Kidney glomerular epithelial cell (primary cell): ENCODE results near the gene GNG11.
"Not testable (repeated sequence)": the region's sequence is repeated elsewhere in the genome, so short reads cannot be mapped to it uniquely, and the experiment has no call there.

Experiments
- DNase-seq: peaks from one replicate; lab custom pipeline; 2025; lab: John Stamatoyannopoulos, UW

GNG11 gene

DNA sequence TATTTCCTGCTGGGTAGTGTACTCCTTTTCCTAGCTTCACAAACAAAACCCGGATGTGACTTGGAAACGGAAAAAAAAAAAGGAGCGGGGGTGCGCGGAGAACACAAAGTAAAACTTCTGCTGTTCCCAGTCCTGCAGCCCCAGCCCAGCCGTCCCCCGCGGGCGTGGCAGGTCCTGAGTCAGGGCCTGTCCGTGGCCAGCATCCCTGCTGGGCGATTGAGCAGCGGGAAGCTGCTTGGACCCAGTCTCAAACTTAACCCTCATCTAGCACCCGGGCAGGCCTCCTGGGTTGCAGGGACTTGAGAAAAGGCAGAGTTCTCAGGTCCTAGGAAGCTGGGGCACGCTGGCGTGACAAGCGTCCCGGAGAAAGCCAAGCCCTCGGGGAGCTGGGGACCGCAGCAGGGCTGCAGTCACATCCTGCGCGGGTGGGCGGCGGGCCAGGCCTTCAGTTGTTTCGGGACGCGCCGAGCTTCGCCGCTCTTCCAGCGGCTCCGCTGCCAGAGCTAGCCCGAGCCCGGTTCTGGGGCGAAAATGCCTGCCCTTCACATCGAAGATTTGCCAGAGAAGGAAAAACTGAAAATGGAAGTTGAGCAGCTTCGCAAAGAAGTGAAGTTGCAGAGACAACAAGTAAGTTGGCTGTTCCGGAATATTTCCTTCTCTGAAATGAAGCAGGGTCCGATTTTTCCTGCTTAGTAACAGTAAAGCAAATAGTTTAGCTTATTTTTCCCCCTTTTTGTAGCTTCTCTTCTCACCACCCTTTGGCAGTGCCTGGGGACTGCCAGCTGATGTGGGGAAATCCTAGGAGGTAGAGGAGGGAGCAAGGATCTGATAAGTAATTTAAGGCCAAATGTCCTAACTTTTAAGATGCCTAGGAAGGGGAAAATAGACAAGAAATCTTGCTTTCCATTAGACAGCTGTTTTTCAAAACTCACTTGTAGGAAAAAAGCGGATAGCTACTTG lies at the start of gene GNG11:
Gene GNG11, plus strand, starts transcription at position 129 of the 960 bp plus-strand sequence. Its CDS starts 403 bp downstream, at position 532.
- peak; percentile 76 for DNase-seq

DNA sequence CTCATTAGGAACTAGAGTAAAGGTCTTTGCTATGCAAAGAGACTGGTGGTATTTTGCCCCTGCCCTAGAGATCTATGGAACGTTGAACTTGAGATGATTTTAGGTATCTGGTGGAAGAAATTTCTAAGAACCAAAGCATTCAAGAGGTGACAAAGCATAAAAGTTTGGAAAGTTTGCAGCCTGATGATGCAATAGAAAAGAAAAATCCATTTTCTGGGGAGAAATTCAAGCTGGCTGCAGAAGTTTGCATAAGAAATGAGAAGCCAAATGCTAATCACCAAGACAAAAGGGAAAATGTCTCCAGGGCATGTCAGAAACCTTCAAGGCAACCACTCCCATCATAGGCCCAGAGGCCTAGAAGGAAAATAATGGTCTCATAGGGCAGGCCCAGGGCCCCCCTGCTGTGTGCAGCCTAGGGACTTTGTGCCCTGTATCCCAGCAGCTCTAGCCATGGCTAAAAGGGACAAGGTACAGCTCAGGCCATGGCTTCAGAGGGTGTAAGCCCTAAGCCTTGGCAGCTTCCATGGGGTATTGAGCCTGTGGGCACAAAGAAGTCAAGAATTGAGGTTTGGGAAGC lies 47.4 kb upstream of the GNG11 start:
- no peak for DNase-seq

DNA sequence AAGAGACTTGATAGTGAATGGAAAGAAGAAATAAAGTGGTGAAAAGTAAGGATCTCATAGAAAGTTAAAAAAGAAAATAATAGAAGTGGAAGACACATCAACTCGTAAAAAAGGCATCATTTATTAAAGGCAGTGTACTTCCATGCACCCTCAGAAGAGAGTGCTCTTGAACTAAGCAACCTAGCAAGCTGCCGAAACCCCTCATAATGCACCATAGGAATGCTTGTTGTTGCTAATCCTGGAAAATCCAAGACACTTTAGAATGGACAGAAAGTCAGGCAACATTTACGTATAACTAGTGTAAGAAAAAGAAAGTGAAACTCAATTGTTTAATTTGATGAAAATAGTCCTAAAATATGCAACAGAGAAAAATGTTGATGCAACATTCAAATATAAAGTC lies 43.8 kb upstream of the GNG11 start:
- no peak for DNase-seq

DNA sequence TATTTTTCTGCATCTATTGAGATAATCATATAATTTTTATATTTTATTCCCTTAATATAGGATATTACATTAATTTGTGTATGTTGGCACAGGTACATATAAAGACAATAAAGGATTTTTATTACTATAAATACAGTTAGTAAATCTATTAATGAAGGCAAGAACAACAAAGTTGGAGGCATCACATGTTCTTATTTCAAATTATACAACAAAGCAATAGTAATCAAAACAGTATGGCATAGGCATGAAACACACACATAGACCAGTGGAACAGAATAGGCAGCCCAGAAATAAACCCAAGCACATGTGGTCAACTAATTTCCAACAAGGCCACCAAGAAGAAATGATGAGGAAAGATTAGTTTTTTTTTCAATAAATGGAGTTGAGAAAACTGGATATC lies 42.2 kb upstream of the GNG11 start:
- no peak for DNase-seq

DNA sequence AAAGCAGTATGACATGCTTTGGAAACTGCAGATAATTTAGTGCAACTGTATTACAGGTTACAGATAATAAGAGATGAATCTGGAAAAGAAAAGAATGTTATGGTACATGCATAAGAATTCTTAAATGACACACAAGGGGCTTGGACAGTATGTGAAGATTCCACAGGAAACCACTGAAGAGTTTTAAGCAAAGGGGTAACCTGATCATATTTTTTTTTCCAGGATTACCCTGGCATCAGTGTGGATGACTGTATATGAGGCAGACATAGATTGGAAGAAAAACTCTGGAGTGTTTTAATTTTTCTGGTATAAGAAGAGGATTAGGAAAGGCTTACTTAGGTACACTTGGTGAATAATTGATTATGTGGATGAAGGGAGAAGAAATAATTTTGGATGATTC lies 39.1 kb upstream of the GNG11 start:
- DNase-seq: no peak

DNA sequence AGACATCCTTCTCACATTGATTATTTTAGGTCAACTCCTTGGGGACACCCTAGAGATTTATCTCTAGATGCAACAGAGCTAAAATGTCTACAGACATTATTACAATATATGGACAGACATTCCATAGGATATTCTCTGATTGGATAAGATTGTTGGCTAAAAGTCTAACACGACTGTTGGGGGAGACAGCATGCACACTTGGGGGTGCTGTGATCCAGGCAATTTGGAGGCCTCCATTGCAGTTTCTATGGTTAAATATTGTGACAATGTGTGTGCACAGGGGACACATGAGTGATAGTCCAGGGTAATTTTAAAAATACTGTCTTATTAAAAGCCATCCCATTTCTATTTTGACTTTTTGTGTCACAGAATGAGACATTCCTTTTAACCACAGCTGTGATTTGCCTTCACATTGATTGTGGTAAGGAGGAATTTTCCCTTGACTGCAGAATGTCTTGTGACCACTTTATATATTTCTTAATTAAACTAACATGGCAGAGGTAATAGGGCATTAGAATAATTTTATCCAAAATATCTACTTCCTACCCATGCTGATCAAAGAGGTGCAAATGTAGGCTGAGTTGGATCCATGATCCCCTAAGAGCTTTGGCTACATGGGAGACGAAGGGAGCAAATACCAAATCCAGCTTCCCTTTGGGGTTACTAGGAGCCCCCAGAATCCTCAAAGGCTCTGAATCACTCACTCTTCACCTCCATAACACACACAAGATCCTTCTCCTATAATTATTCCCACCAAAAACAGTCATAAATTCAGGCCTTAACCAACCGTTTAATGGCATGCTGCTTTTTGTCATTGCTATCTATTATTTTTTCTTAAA lies 38.2 kb upstream of the GNG11 start:
- no peak for DNase-seq

DNA sequence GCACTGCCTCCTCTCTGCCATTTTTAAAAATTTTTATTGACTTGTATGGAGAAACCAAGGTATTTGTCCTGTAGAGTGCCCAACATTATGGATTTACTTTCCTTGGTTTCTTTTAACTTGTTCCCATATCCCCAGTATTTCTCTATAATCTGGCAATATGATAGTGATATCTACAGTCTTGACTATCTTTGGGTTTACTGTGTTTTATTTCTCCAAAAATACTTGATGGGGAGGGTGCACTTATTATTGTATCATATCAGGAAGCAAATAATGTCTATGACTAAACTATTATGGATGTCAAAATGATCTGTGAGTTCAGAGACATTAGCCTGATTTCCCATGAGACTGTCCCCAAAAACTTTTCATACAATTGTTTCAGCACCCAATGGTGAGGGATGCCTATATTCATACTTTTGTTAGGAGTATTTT lies 37.6 kb upstream of the GNG11 start:
- DNase-seq: no peak

DNA sequence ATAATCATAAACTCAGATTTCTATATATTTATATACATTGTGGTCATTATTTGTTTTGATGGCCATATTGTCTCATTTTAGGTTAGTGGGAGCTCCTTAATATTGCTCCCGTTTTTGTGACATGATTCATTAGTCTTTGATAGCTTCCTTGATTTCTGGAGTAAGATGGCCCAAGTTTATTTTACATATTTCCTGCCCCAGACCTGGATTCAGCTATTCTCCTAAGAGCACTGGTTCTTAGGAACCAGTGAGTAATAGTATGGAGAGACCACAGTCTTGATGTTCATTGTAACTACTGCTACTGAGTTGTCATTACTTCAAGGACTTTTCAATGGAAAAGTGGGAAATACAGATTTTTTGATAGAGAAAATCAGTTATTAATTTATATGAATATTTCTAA lies 37.0 kb upstream of the GNG11 start:
- DNase-seq: no peak

DNA sequence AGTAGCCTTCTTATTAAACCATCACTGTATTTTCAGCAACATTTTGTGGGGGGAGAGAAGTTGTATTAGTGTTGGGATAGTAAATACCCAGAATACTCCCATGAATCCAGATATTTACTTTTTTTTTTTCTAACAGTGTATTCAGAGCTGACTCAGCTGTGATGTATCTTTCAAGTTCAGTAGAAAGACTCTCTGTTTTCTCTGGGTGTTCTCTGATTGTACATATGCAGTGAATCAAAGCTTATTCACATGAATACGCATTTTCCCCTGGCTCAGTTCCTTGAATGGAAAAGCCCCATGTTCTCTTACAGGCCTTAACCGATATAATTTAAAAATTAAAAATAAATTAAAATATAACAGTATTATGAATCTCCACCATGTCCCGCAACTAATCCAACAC lies 32.3 kb upstream of the GNG11 start:
- DNase-seq: peak; percentile 20

DNA sequence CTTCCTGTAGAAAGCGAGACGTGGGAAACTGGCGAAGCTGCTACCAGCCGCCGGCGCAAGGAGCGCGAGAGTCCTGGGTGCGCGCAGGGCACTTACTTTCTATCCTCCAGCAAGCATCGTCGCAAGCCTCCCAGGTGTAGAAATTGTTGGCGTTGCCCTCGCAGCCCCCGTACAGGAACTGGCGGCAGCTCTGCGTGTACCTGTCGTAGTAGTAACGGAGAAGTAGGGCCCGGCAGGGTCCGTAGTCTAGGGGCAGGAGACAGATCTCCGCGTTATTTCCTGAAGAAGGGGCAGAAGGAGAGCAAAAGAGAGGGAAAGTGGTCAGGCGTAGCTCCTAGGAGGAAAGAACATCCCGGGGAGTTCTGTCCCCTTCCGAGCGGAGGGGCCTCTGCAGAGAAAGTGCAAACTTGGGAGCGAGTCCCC lies 31.5 kb upstream of the GNG11 start:
- DNase-seq: peak; percentile 28

DNA sequence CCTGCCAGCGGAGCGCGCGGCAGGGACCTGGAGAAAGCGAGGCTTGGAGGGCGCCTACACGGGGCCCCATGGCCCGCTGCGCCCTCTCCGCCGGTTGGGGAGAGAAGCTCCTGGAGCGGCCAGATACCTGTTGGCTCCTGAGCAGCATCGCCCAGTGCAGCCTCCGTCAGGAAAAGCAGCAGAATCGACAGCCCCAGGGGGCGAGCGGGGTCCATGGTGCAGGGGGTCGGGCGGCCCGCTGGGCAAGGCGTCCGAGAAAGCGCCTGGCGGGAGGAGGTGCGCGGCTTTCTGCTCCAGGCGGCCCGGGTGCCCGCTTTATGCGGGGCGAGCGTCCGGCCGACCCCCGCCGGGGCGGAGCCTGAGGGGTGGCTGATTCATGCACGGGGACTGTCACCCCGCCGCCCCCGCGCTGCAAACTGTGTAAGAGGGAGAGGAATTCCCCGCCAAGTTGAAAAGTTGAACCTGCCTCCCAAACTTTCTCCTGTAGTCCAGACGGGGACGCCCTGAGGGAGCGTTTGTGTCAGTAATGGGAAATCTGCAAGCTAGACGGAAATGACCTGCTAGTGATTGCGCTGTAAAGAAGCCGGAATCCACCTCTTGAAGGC lies 31.0 kb upstream of the GNG11 start, which contains the start of gene TFPI2:
Gene TFPI2, minus strand, starts transcription at position 290 of the 605 bp plus-strand sequence. Its CDS starts 75 bp downstream, at position 215.
- DNase-seq: peak; percentile 56

DNA sequence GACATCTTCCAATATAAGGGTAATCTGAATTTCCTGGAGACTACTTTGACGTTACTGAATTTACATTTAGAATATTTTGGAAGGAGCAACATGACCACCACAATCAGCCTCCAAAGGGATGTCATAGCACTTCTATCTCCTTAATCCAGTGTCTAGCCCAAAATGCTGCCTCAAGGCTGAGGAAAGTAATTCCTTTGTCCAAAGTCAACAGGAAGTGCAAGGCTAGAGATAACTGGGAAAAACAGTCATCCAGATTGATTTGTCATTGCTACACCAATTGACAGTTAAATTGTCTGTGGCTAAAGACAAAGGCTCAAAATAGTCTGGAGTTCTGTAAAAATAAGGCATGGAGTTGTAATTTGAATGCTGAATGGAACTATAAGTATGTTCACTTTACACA lies 27.1 kb upstream of the GNG11 start:
- no peak for DNase-seq

DNA sequence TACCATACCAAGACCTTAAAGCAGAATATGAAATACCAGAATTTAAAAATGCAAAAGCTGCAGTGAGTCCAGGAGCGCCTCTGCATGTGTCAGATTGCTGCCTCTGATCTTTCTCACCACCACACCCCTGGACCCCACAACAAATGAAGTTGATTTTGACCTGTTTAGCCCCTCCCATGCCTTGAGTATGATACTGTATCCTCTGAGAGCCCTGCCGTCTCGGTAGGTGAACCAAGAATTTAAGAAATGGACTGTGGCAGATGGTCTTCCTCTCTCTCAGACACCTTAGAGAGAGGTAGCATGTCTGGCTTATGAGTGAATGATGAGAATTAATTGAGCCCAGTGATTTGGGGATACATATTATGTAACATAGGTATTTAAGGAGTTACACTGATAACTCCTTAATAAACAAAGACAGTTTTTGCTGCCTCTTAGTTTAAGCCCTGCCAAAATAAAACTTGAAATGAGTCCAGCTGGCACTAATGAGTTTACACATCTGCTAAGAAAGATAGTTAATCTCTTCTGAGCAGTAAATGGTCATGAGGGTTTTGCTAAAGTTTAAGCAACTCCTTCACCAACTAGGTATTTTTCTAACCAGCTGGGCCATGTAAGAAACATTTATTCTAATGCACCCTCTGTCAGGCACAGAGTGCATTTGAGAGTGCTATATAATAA lies 26.4 kb upstream of the GNG11 start:
- no peak for DNase-seq

DNA sequence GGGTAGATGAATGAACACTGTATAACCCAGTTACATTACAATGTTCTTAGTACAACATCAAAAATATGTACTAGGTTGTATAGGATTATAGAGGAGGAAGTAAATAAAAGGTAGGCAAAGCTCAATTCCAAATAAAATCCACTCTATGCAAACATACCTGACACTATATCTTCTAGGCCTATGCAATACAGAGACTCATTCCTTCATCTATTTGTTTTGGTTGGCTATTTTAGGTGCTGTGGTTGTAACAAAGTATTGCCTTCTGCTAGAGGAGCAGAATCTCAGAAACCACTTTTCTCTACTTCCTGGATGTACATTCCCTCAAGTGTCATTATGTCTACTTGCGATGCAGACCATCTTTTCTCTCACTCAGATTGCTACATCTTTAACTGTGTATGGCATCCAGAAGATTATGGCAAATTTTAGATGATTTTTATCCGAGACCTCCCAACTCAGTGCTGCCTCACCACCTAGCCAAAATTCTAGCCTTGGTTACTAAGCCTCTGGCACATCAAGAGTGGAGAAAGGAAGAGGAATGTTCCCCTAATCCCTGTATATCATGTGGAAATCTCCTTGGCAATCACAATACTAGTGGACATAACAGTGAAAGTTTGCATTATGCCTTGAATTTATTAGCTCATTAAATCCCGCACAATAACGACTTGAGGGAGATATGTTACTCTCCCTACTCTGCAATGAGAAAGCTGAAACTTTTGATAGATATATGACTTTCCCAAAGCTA lies 25.5 kb upstream of the GNG11 start:
- DNase-seq: no peak

DNA sequence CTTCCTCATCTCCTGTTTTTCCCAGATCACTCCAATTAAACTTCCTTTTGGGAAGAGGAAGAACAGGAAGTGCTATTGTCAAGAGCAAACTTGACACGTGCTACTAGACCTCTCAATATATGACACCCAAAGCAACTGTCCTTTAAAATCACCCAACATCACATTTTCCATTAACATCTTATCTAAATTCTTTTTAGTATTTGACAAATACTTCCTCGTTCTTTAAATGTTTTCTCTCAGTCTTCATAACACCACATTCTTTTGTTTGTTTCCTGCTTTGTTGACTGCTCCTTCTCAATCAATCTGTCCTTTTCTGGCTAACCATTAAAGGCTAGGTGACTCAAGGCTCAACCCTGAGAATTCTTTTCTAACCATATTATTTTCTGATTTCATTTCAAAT lies 23.9 kb upstream of the GNG11 start:
- no peak for DNase-seq

DNA sequence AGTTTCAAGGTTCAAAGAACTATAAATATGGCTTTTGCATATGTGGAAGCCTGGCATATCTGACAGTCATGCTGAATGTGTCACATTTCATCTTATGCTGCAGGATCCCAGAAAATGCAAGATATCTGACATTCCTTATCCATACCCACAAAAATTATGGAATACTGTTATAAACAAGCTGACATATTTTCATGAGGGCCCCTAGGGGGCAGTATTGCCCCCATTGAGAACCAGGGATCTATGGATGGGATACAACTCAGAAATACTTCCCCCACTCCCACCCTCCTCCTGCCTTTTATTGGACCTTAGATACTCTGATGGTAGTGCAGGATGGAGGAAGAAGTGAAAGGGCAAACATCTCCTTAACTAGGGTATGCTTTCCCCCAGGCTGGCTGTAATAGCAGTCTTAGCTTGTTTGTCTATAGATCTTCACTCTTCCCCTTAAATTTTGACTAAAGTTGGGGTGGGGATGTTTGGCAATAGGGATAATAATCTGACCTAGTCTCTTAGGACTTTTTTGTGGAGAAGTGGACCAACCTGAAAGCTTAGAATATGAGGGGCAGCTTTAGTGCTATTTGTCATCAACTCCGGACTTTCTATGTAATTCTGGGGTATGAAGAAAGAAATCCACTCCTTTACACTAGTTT lies 18.6 kb upstream of the GNG11 start:
- DNase-seq: peak; percentile 76

DNA sequence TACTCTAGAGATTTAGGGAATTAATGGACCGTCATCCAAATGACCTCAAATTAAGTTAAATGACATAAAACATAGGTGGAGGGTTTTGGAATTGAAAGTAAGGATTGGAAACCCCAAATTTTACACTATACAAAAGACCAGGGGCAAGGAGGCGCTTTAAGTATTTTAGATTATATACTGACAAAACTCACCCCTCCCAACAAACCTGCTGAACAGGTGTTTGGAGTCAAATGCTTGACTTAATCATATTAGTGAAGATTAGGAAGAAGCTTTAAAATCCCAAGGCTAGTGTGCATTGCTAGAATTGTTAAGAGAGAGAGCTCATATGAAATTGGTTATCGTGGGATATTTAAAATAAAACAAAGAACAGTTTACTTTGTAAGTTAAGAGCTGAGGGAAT lies 15.3 kb upstream of the GNG11 start, which contains the start of gene GNGT1:
Gene GNGT1, plus strand, starts transcription at position 301 of the 400 bp plus-strand sequence. CDS start 180 bp downstream, outside the sequence.
- DNase-seq: no peak

DNA sequence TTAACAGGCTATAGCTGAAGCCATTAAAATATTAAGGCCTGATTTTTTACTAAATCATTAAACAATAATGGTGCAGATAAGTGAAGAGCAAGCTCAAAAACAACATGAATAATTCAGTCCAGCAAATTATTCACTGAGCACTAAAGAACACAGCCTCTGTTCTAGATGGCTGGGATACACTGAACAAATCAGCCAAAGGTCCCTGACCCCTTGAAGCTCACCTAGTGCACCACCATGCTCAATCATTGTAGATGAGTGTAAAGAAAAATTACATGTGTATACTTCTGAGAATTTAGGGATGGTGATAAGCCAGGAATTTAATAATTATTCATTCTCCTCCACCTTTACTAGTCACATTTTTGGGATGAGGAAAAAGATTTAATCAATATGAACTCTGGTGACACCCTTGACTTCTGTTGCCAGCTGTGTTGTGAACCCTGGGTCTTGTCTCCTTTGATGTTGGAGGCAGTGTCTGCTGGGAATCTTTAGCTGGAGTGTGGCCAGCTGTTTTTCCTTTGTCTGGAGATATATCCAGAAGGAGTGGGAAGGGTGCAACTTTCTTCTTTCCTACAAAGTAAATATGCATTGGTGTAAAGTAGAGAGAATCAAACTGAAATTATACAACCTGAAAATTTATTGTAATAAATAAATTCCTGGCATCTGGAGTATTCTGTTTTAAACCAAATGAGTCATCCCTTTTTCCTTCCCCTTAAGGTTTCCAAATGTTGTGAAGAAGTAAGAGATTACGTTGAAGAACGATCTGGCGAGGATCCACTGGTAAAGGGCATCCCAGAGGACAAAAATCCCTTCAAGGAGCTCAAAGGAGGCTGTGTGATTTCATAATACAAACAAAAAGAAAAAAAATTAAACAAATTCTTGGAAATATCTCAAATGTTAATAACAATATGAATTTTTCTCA lies 11.2 kb upstream of the GNG11 start:
- no peak for DNase-seq

DNA sequence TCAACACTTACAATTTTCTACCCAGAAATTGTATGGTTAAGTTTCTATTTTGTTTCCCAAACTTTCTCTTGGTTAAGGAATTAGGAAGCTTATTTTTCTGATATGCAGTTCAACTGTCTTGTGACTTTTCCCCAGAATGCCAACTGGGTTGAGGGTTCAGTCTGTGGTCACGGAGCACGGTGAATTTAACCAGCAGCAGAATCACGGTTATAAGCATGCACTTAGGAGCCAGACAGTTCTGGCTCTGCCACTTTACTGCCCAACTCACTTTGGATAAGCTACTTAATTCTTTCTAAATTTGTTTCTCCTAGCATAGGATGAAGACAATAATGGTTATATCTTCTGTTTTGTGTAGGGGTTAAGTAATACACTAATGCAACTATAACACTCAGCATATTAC lies 10.3 kb upstream of the GNG11 start:
- not testable (repeated sequence) for DNase-seq
